ENCODE measurements around the gene DNPH1.

DNPH1 gene

DNA sequence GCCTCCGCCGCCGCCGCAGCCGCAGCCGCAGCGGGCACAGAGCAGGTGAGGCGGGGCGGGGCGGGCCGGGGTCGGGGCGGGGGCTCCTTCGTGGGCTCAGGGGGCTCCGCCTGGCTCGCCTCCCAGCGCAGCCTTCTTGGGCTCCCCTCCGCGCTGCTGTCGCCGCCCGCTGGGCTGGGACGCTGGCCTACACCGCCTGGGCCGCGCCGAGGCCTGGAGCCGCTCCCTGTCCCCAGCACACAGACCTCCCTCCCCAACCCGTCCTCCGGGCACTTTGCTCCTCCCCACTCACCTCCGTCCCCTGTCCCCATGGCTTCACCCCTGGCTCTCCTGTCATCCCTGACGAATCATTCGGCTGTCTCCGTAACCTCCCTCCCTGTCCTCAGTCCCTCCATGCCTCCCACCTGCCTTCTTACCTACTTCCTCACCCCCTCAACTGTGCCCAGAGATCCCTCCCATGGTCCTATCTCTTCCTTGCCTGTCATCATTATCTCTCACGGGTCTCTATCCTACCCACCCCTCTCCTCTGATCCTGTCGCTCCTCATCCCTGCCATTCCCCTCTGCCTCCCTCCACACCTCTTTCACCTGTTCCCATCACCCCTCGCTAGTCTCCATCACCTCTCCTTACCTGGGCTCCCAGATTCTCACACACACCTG, 14.5 kb upstream of the DNPH1 start:
- DNase-seq (ENCODE audit: low spot score): no peak

DNA sequence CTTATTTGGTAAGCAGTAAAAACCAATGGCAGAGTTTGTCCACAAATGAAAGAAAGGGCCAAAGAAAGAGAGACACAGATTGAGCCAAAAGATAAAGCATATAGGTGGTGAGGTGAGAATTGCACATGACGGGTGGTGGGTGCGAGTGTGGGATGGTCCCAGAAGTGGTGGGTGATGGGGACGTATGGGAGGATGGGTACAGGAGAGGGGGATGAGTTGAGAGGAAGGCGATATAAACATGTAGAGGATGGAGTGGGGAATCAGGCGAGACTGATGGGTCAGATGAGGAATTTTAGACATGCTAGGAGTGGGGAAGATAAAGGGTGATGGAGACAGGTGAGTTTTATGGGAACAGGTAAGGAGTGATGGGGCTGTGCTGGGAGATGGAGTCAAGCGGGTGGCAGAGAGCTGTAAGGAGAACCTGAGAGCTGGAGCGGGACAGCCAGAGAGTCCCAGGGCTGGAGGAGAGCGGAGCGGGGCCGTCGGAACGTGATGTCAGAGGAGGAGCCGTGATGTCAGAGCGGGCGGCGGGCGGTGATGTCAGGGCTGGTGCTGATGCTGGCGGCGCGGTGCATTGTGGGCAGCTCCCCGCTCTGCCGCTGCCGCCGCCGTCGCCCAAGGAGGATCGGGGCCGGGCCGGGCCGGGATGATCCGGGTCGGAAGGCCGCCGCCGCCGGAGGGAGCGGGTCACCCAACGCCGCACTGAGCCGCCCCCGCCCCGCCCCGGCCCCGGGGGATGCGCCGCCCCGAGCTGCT, 13.8 kb upstream of the DNPH1 start, which contains the start of gene TTBK1:
TTBK1 (plus strand) TSS at position 574 of the 756 bp plus-strand sequence. CDS start 3,180 bp downstream, outside the sequence.
- DNase-seq (ENCODE audit: low spot score): no peak

DNA sequence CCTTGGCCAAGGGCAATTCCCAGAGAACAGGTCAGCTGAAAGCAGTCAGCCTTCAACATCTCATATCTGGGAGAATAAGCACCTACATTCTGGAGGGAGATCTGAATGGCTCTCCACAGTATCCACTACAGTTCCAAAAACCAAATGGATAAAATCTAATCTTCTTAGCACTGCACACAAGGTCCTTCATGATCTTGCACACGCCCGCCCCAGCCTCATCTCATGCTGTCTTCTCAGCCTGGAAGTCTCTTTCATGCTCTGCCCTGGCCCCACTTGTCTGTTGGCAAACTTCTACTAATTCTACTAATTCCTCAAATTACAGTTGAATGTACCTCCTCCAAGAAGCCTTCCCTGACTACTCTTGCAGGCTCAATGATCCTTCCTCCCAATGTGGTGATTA, 12.2 kb upstream of the DNPH1 start:
- DNase-seq (ENCODE audit: low spot score): no peak

- no peak for DNase-seq (ENCODE audit: low spot score)
These were observed 11.7 kb upstream of the DNPH1 start for GRCh38 chr6:43240950-43241349.

- DNase-seq (ENCODE audit: low spot score): no peak
These were observed 9.8 kb upstream of the DNPH1 start for GRCh38 chr6:43239054-43239453.

DNA sequence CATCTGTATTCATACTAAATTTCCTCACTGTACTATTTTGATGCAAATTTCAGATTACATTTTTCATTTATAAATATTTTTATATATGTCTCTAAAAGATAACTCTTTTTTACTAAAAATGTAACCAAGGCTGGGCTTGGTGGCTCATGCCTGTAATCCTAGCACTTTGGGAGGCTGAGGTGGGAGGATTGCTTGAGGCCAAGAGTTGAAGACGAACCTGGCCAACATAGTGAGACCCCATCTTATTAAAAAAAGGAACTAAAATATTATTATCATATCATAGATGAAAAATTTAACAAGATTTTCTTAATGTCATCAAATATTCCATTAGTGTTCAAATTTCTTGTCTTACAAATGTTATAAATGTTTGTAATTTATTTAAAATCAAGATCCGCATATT, 6.6 kb upstream of the DNPH1 start:
- DNase-seq (ENCODE audit: low spot score): no peak

- DNase-seq (ENCODE audit: low spot score): no peak
These were observed 2.6 kb upstream of the DNPH1 start for GRCh38 chr6:43231735-43232450.

- DNase-seq (ENCODE audit: low spot score): no peak
These were observed 1.8 kb upstream of the DNPH1 start for GRCh38 chr6:43231053-43231452.

DNA sequence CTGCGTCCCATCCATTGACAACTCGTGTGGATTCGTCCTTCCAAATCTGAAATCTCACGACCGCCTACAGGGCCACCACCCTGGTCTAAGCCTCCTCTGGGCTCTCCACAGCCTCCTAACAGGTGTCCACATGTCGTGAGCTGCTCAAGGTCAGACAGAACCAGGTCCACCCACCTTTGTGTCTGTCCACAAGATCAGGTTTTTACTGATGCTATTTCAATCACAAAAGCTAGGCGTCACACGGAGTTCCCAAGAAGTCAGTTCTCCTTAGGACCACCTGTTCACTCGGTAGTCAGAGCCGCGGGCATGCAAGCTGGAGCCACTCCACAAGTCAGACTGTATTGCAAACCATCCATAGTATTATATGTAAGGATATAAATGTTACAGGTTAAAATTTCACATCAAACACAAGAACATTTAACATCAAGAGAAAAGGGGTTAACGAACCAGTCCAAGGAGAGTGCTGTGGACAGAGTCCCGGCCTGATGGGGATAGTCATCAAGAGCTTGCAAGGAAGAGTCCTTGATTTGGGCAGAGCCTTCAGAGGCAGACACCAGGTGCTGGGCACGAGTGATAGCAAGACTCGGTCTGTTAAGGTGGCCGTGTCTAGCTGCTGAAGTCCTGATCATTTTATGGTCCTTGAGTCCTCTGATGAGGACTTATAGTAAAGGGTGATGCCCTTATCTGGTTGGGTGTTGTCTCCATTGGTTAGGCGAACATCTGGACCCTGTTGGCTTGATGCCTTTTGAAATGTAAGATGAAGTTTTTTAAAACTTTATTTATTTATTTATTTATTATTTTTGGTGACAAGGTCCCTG, 731 bp upstream of the DNPH1 start:
- no peak for DNase-seq (ENCODE audit: low spot score)

GRCh38 chr6:43226192-43226851, 3.0 kb downstream of the DNPH1 start:
- no peak for DNase-seq (ENCODE audit: low spot score)

DNA sequence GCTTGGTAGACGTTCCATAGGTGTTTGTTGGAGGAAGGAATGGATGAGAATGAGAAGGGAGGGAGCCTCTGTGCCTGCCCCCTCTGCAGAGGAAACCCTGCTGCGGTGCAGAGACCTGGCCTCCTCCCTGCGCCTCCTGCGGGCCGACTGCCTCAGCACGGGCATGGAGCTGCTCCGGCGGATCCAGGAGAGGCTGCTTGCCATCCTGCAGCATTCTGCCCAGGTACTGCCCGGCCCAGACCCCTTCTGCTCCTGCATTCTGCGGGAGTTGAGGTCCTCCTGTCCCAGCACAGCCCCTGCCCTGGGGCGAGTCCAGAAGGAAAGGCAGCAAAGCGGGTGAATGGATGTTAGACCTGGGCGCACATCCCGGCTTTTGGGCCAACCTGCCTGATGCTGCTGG, 6.1 kb downstream of the DNPH1 start:
- no peak for DNase-seq (ENCODE audit: low spot score)

GRCh38 chr6:43222418-43223059, 6.7 kb downstream of the DNPH1 start:
- DNase-seq (ENCODE audit: low spot score): no peak

GRCh38 chr6:43221046-43221972, 8.0 kb downstream of the DNPH1 start:
- no peak for DNase-seq (ENCODE audit: low spot score)

DNA sequence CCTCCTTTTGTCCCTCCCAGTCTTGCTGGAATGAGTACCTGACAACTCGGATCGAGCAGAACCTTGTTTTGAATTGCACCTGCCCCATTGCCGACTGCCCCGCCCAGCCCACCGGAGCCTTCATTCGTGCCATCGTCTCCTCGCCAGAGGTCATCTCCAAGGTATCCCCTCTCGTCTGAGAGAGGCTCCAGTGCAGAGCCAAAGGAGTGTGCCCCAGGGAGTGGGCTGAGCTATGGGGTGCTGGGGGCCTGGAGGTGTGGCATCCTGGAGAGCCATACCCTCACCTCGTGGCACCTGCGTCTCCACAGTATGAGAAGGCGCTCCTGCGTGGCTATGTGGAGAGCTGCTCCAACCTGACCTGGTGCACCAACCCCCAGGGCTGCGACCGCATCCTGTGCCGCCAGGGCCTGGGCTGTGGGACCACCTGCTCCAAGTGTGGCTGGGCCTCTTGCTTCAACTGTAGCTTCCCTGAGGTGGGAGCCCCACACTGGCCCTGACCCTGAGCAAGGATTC, 8.8 kb downstream of the DNPH1 start:
- no peak for DNase-seq (ENCODE audit: low spot score)

DNA sequence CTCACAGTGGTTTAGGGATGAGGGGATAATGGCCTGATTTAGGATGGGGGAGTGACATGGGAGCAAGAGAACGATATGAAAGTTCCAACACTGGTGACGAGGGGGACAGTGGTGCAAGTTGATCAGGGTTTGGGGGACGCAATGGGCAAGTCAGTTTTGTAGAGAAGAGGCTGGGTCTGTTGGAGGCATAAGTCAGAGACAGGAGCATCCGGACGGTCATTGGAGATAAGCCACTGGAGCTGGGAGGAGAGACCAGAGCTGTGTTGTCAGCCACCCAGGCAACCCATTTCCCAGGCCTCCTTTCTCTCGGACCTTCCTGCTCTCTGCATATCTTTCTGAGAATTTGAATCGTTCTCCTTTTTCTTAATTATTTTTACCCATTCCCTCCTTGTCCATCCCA, 9.5 kb downstream of the DNPH1 start:
- no peak for DNase-seq (ENCODE audit: low spot score)

DNA sequence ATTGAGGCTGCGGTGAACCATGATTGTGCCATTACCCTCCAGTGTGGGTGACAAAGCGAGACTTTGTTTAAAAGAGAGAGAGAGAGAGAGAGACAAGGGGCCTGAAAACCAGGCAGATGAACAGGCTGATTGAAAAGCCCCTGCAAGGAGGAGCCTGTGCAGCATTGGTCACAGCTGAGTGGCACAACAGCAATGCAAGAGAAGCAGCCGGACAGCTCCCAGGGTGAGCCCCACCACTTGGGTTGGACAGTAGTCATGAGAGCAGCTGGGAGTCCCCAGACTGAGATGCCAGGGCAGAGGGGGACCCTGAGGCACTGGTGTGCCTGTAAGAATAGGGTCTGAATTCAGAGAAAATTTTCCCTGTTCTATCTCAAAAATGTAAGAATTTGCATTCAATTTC, 10.2 kb downstream of the DNPH1 start:
- DNase-seq (ENCODE audit: low spot score): no peak

- no peak for DNase-seq (ENCODE audit: low spot score)
These were observed 11.9 kb downstream of the DNPH1 start for GRCh38 chr6:43217351-43217750.

- DNase-seq (ENCODE audit: low spot score): no peak
These were observed 13.1 kb downstream of the DNPH1 start for GRCh38 chr6:43216200-43216599.

GRCh38 chr6:43215066-43215465, 14.2 kb downstream of the DNPH1 start:
- DNase-seq (ENCODE audit: low spot score): no peak

- no peak for DNase-seq (ENCODE audit: low spot score)
These were observed 15.8 kb downstream of the DNPH1 start for GRCh38 chr6:43213431-43213830.
